GM12875 (cell line): Measurements from ENCODE around the gene DZIP3.
"Not testable (repeated sequence)": the region's sequence is repeated elsewhere in the genome, so short reads cannot be mapped to it uniquely, and the experiment has no call there.

Experiments used
- H3K4me3 ChIP-seq: one replicate; pipeline ENCODE4 v1.5.1; 2011; ENCODE audit warnings: low read depth, low read length, control low read depth
- TF ChIP-seq, protein P1 (sequence below): IDR thresholded peaks from 2 replicates; pipeline ENCODE4 v1.5.1; 2011; ENCODE audit warnings: low read depth, mild to moderate bottlenecking, control low read depth, inconsistent platforms, low read length, moderate library complexity, borderline replicate concordance; ENCODE audit not compliant: insufficient read depth

DZIP3 gene

DNA sequence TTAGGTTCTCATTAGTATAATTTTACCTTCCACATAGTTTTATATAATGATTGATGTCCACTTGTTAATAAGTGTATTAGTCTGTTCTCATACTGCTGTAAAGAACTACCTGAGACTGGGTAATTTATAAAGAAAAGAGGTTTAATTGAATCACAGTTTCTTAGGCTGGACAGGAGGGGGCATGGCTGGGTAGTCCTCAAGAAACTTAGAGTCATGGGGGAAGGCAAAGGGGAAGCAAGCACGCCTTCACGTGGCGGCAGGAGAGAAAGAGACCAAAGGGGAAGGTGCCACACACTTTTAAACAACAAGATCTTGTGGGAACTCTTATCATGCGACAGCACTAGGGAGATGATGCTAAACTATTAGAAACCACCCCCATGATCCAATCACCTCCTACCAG, 19.2 kb downstream of the DZIP3 start:
- H3K4me3 ChIP-seq: no peak overlapping the region
- TF ChIP-seq, protein P1, sequence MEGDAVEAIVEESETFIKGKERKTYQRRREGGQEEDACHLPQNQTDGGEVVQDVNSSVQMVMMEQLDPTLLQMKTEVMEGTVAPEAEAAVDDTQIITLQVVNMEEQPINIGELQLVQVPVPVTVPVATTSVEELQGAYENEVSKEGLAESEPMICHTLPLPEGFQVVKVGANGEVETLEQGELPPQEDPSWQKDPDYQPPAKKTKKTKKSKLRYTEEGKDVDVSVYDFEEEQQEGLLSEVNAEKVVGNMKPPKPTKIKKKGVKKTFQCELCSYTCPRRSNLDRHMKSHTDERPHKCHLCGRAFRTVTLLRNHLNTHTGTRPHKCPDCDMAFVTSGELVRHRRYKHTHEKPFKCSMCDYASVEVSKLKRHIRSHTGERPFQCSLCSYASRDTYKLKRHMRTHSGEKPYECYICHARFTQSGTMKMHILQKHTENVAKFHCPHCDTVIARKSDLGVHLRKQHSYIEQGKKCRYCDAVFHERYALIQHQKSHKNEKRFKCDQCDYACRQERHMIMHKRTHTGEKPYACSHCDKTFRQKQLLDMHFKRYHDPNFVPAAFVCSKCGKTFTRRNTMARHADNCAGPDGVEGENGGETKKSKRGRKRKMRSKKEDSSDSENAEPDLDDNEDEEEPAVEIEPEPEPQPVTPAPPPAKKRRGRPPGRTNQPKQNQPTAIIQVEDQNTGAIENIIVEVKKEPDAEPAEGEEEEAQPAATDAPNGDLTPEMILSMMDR: no peak

DNA sequence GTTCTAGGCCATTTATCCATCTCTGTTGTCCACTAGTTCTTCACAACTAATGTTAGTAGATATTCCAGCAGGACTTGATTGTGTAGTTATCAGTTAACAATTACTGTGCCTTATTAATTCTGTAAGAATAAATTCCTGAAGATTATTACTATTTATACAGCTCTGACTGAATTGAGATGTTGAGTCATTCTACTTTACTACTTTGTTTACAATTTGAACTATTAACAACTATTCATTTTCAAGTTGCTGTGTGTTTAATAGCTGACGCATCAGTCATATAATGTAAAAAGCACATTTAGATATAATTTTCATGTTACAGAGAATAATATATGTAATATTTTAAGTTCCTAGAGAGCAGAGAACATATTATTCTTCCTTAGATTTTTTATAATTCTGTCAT, 21.1 kb downstream of the DZIP3 start:
- TF ChIP-seq, protein P1: no peak

DNA sequence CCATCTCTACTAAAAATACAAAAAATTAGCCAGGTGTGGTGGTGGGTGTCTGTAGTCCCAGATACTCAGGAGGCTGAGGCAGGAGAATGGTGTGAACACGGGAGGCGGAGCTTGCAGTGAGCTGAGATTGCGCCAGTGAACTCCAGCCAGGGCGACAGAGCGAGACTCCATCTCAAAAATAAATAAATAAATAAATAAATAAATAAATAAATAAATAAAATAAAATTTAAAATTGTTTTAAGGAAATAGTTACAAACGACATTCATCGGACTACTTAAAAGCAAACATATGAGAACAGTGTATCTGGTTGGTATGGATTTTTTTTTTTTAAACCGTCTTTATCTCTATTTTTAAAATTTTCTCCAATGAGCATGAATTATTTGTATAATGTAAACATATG, 26.6 kb downstream of the DZIP3 start:
- not testable (repeated sequence) for H3K4me3 ChIP-seq

More for the DNA sequence above, 21.1 kb downstream of the DZIP3 start:
- no peak overlapping the region for H3K4me3 ChIP-seq

DNA sequence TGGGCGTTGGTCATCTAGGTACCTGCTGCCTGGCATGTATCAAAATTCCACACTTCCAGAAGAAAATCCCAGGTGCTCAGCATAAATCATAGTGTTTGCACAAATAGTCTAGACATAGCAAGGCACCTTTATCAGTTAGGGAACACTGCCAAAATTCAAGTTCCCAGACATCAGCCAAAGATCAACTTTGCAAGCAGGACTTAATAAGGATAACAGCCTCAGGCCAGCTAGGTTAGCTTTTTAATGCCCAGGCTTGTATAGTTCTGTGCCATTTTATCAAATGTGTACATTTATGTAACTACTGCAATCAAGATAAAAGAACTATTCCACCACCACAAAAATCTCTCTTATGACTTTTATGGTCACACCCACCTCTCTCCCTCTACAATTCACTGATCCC, 30.7 kb downstream of the DZIP3 start:
- TF ChIP-seq, protein P1: no peak

DNA sequence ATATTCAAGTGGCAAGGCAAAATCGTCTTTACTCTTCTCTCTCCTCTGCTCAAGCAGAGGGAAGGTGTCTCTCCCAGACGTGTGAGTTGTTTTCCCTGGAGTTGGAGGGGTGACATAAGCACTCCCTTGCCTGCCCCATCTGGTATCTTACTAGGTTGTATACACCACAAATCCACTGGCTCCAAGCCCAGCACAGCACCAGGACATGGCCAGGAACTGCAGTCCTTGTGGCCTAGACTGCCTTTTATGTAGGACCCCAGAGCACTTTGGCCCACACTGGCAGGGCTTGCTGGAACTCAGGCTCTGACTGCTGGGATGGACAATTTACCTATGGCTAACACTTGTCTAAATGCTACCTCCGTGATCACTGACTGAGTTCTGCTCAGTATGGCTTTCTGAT, 34.0 kb downstream of the DZIP3 start:
- TF ChIP-seq, protein P1: no peak
- H3K4me3 ChIP-seq: no peak overlapping the region

More for the DNA sequence above, 30.7 kb downstream of the DZIP3 start:
- H3K4me3 ChIP-seq: no peak overlapping the region

DNA sequence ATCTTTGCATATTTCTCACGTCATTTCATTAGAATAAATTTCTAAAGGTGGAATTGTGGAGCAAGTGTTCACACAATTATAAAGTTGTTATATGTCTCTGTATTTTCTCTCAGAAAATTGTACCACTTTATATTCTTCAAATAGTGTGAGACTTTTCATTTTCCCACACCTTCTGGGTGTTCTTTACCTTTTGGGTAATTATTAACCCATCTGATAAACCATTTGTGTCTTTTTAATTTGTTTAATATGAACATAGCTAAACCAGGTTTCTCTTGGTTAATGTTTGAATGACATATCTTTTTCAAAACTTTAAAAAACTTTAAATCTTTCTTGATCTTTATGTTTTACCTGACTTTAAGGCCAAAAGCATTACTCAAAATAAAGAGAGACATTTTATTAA, 40.5 kb downstream of the DZIP3 start:
- H3K4me3 ChIP-seq: no peak overlapping the region
- TF ChIP-seq, protein P1: no peak

DNA sequence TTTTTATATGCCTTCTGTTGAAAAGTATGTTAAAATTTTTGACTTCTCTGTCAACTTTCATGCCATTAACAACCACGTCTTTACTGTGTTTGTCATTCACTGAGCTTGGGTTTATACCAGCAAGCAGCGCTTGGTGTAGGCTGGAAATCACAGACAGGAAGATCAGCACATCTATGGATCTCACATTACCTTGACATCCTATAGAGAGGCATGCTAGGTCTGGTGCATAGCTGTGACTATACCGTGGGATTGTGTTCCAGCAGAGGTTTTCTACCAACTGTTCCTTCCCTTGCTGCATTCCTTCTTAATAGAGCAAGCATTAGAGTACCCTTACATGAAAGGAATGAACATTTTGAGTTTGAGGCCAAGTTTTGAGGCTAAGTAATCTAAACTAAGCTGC, 53.0 kb downstream of the DZIP3 start:
- TF ChIP-seq, protein P1: no peak
- H3K4me3 ChIP-seq: no peak overlapping the region

DNA sequence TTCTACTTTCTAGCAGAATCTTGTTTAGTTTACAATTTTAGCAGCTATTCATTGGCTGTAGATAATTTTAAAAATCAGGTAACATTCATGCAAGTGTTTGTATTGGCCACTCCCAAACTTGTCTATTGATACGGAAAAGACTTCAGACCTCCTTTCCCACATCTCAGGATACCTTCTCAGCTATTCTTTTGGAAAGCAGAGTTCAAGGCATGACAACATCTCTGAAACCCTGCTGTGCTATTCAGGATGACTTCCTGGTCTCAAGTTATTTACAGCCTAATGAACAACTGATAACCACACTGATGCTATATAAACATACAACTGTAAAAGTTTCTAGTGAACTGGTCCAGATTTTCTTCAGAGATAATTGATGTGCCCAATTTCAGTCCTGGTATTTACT, 55.8 kb downstream of the DZIP3 start:
- TF ChIP-seq, protein P1: no peak
- no peak overlapping the region for H3K4me3 ChIP-seq

DNA sequence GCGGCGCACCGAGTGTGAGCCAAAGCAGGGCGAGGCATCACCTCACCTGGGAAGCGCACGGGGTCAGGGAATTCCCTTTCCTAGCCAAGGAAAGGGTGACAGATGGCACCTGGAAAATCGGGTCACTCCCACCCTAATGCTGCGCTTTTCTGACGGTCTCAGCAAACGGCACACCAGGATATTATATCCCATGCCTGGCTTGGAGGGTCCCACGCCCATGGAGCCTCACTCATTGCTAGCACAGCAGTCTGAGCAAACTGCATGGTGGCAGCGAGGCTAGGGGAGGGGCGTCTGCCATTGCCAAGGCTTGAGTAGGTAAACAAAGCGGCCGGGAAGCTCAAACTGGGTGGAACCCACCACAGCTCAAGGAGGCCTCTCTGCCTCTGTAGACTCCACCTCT, 66.1 kb downstream of the DZIP3 start:
- H3K4me3 ChIP-seq: not testable (repeated sequence)
